K562 (cell line): ENCODE data around the gene B9D2. TPM values are rescaled to one million over a fixed set of nuclear protein-coding genes. Genes with fewer than 3 reads are reported as not detected.
A peak's percentile ranks its signal among the peaks of the same experiment; 100 is the strongest.

ENCODE experiments used
- ATAC-seq: fragments of 200-7000 bp; cut with Tn5 transposase; 3 replicates; pipeline ENCODE4 v1.9.1; 2020; ENCODE audit warnings: moderate library complexity
- BruUV-seq: library from RNA; stranded (reverse); fragments of 400-500 nt; replicated peaks from 2 replicates; lab custom pipeline; 2021; lab: Mats Ljungman, UMichigan
- CTCF ChIA-PET: fragments of 300-600 bp; formaldehyde crosslinking; extraction: SDS; loops from one replicate; lab custom pipeline; 2021; ENCODE audit warnings: low intra/inter-chr PET ratio; lab: Yijun Ruan, JAX
- POLR2A ChIA-PET: fragments of 300-600, 350-650 bp; sonication (Branson Sonifier 250); formaldehyde crosslinking; extraction: SDS; loops from one replicate; lab custom pipeline; 2021; ENCODE audit warnings: antibody characterized with exemption, inconsistent platforms; lab: Yijun Ruan, JAX
- DNase-seq, 4 experiments: peaks; one replicate each; pipeline versions ENCODE4 v3.0.0 to v3.0.0-alpha.2; 2011 to 2018; ENCODE audit warnings: low spot score in 3 of 4, mixed read lengths in 3 of 4; ENCODE audit errors: extremely low read depth in 1 of 4
- FAIRE-seq: peaks from 2 replicates; lab custom pipeline; 2011; peaks lifted over from hg19 to GRCh38; lab: Jason Lieb, UNC
- H2AFZ ChIP-seq: 2 replicates; pipeline ENCODE4 v1.6.0; 2011; ENCODE audit warnings: low read depth, low read length, control low read depth, inconsistent platforms
- H3K27ac ChIP-seq: fragments of 200-600 bp; 3 replicates; pipeline ENCODE4 v1.8.0; 2011; ENCODE audit warnings: low read depth, mild to moderate bottlenecking, control low read depth, inconsistent platforms, low read length, moderate library complexity, mixed read lengths; ENCODE audit errors: extremely low read depth
- H3K27me3 ChIP-seq, 2 experiments: fragments of 300-600 bp in 1 of 2; 2 replicates in 1 of 2; 3 replicates in 1 of 2; pipeline versions ENCODE4 v1.6.0 to v1.8.0; 2011; ENCODE audit warnings: inconsistent platforms in 2 of 2, low read length in 2 of 2, mild to moderate bottlenecking in 1 of 2, mixed read lengths in 1 of 2, moderate library complexity in 1 of 2; ENCODE audit not compliant: control insufficient read depth in 2 of 2, insufficient read depth in 2 of 2
- H3K36me3 ChIP-seq: fragments of 300-600 bp; 3 replicates; pipeline ENCODE4 v1.8.0; 2011; ENCODE audit warnings: mild to moderate bottlenecking, low read length, inconsistent platforms; ENCODE audit not compliant: control insufficient read depth, insufficient read depth
- H3K4me1 ChIP-seq, 2 experiments: fragments of 200-600 bp in 1 of 2; replicated peaks in 1 of 2; 2 replicates in 1 of 2; 3 replicates in 1 of 2; pipeline versions ENCODE4 v1.5.1 to v1.8.0; 2011; ENCODE audit warnings: inconsistent platforms in 2 of 2, low read length in 2 of 2, mild to moderate bottlenecking in 1 of 2, mixed read lengths in 1 of 2, moderate library complexity in 1 of 2; ENCODE audit not compliant: control insufficient read depth in 2 of 2, insufficient read depth in 2 of 2
- H3K4me2 ChIP-seq: 2 replicates; pipeline ENCODE4 v1.6.1; 2011; ENCODE audit warnings: low read length, control low read depth, inconsistent platforms, mixed read lengths; ENCODE audit not compliant: insufficient read depth
- H3K4me3 ChIP-seq: fragments of 200-600 bp; sonication (generic), shearing (Covaris generic); 2 replicates; pipeline ENCODE4 v1.5.1; 2016; ENCODE audit warnings: control low read depth, inconsistent platforms
- H3K79me2 ChIP-seq: fragments of 200-600 bp; 3 replicates; pipeline ENCODE4 v1.8.0; 2011; ENCODE audit warnings: low read length, inconsistent platforms; ENCODE audit not compliant: control insufficient read depth, insufficient read depth
- H3K9ac ChIP-seq, 2 experiments: 2 replicates each; pipeline versions ENCODE4 v1.6.0 to v1.6.1; 2011; ENCODE audit warnings: low read depth in 2 of 2, low read length in 2 of 2, control low read depth in 1 of 2, inconsistent platforms in 1 of 2, mild to moderate bottlenecking in 1 of 2, mixed read lengths in 1 of 2; ENCODE audit not compliant: insufficient read depth in 1 of 2
- H3K9me1 ChIP-seq: one replicate; pipeline ENCODE4 v1.6.0; 2011; ENCODE audit warnings: inconsistent platforms, mild to moderate bottlenecking, low read length, moderate library complexity; ENCODE audit not compliant: control insufficient read depth, insufficient read depth
- H3K9me3 ChIP-seq: replicated peaks from 2 replicates; pipeline ENCODE4 v1.5.1; 2011; ENCODE audit warnings: low read depth, low read length, inconsistent platforms; ENCODE audit not compliant: control insufficient read depth, insufficient read depth
- H4K20me1 ChIP-seq: replicated peaks from 2 replicates; pipeline ENCODE4 v1.6.1; 2011; ENCODE audit warnings: low read length, inconsistent platforms, mixed read lengths; ENCODE audit not compliant: control insufficient read depth, insufficient read depth
- CHCHD3 ChIP-seq: fragments of 250-450 bp; sonication (Bioruptor Pico); IDR thresholded peaks from 2 replicates; pipeline ENCODE4 v2.1.2; 2022; ENCODE audit warnings: mild to moderate bottlenecking
- CHD1 ChIP-seq: fragments of 200-600 bp; sonication (generic); IDR thresholded peaks from one replicate; pipeline ENCODE4 v1.6.1; 2012; ENCODE audit warnings: mild to moderate bottlenecking, moderate library complexity, low read length, inconsistent platforms
- CREM ChIP-seq: IDR thresholded peaks from 2 replicates; pipeline ENCODE4 v1.6.1; 2014; ENCODE audit warnings: antibody characterized with exemption, low read depth
- E2F6 ChIP-seq, 2 experiments: IDR thresholded peaks; 2 replicates each; pipeline ENCODE4 v1.6.1; 2011; ENCODE audit warnings: borderline replicate concordance in 1 of 2, control low read depth in 1 of 2, low read depth in 1 of 2, low read length in 1 of 2, mild to moderate bottlenecking in 1 of 2, mixed read lengths in 1 of 2, moderate library complexity in 1 of 2; ENCODE audit not compliant: insufficient read depth in 1 of 2, insufficient read length in 1 of 2, poor library complexity in 1 of 2, severe bottlenecking in 1 of 2; ENCODE audit errors: extremely low read depth in 1 of 2
- IFI16 ChIP-seq: fragments of 250-450 bp; sonication (Bioruptor Pico); IDR thresholded peaks from 2 replicates; pipeline ENCODE4 v2.1.2; 2022; ENCODE audit warnings: mild to moderate bottlenecking, inconsistent platforms
- MITF ChIP-seq: IDR thresholded peaks from 2 replicates; pipeline ENCODE4 v1.6.1; 2014; ENCODE audit warnings: antibody characterized with exemption
- NKRF ChIP-seq: fragments of 450-650 bp; IDR thresholded peaks from 2 replicates; pipeline ENCODE4 v1.6.1; 2016; ENCODE audit warnings: borderline replicate concordance
- PTRF ChIP-seq: fragments of 450-650 bp; IDR thresholded peaks from 2 replicates; pipeline ENCODE4 v1.6.1; 2016; ENCODE audit warnings: mild to moderate bottlenecking, missing genetic modification characterization, missing compliant biosample characterization
- RB1 ChIP-seq: fragments of 450-650 bp; IDR thresholded peaks from 2 replicates; pipeline ENCODE4 v1.6.1; 2017; ENCODE audit warnings: low read depth, mild to moderate bottlenecking
- SAP30 ChIP-seq: fragments of 200-600 bp; sonication (generic); IDR thresholded peaks from 2 replicates; pipeline ENCODE4 v1.6.1; 2012; ENCODE audit warnings: borderline replicate concordance, low read depth, mild to moderate bottlenecking, moderate library complexity, low read length, control low read depth, inconsistent platforms; ENCODE audit not compliant: insufficient read depth, poor library complexity, severe bottlenecking
- SMAD1 ChIP-seq: fragments of 150-350 bp; IDR thresholded peaks from 2 replicates; pipeline ENCODE4 v1.6.1; 2014; ENCODE audit warnings: low read length, low read depth; ENCODE audit not compliant: partially characterized antibody
- SMARCA4 ChIP-seq: fragments of 450-650 bp; IDR thresholded peaks from 2 replicates; pipeline ENCODE4 v1.6.1; 2016
- ZNF143 ChIP-seq: sonication (generic); formaldehyde crosslinking; IDR thresholded peaks from 2 replicates; pipeline ENCODE4 v1.9.0; 2022; ENCODE audit warnings: mild to moderate bottlenecking, missing genetic modification reagents
- ZNF175 ChIP-seq: fragments of 200-800 bp; sonication (Bioruptor generic); IDR thresholded peaks from 2 replicates; pipeline ENCODE4 v1.6.1; 2016; ENCODE audit warnings: low read depth, mild to moderate bottlenecking, missing genetic modification characterization, missing compliant biosample characterization
- ZNF586 ChIP-seq: fragments of 450-650 bp; formaldehyde crosslinking; conservative IDR thresholded peaks from 2 replicates; pipeline ENCODE4 v1.4.0; 2020; ENCODE audit warnings: mild to moderate bottlenecking, moderate library complexity
- WGBS: fragments of 100-300 bp; shearing (Covaris generic); methylation state at CpG from one replicate; pipeline ENCODE4 v1.1.6; 2016; ENCODE audit warnings: low coverage, mixed read lengths; ENCODE audit not compliant: insufficient coverage; ENCODE audit errors: missing lambda C conversion rate; 5-methylcytosine and 5-hydroxymethylcytosine counted together
- in situ Hi-C: fragments of 300-500 bp; cut with MboI; formaldehyde crosslinking; loops from 4 replicates; pipeline ENCODE4 v1.15.0; 2018; ENCODE audit warnings: inconsistent platforms, mixed read lengths
- intact Hi-C: fragments of 100-400 bp; cut with micrococcal nuclease; formaldehyde crosslinking; loops from 2 replicates; pipeline ENCODE4 v1.14.2; 2022
- polyA plus RNA-seq, 8 experiments: library from polyadenylated mRNA; depleted of rRNA in 4 of 8; stranded (reverse) in 5 of 8; unstranded in 3 of 8; fragments of >200 nt; fragmentation: Nextera tagmentation in 2 of 8; fragmentation: Illumina TruSeq in 1 of 8; extraction: Ambion mirVana in 2 of 8; extraction: Trizol in 1 of 8; gene quantifications; 2 replicates each; pipeline versions ENCODE4 v1.2.1 to v1.2.3, GENCODE V29; 2011 to 2014; ENCODE audit warnings: inconsistent platforms in 1 of 8, missing spikeins in 1 of 8
- total RNA-seq, 7 experiments: library from RNA; depleted of rRNA in 6 of 7; stranded (reverse); fragments of >200 nt in 6 of 7; fragmentation: Illumina TruSeq in 2 of 7; extraction: Trizol in 2 of 7; gene quantifications; 2 replicates each; pipeline versions ENCODE4 v1.2.1 to v1.2.3, GENCODE V29; 2011 to 2021; ENCODE audit warnings: low replicate concordance in 1 of 7

B9D2 gene
- total and polyA plus RNA-seq, 9 of the 15 experiments (the other 6 are each of a cell fraction or from before 2014, with no cell fraction given), result 0.83 to 6.9 (median 2.8) TPM

- no peak overlapping the region for H2AFZ ChIP-seq
- H3K4me2 ChIP-seq, result no peak overlapping the region
- peaks cover 9% of the 10 kb centered on the region for H3K9me1 ChIP-seq
- no TSS peak for BruUV-seq
- H4K20me1 ChIP-seq, result peaks cover 6% of the 10 kb centered on the region; the same call in 1 of the 2 replicates
- peak overlapping the region; percentile 95; the same call in 1 of the 3 replicates for H3K27ac ChIP-seq
- peak overlapping the region in 1 of 2 experiments; percentile 92; a peak in 1 of 4 replicates for H3K9ac ChIP-seq
- no peaks in the 10 kb centered on the region; the same call in 1 of the 2 replicates for H3K9me3 ChIP-seq
- no peaks in the 10 kb centered on the region for H3K27me3 ChIP-seq
- in situ Hi-C loops (loop anchor here (25.0 kb wide), 1 partner anchor 241 kb away; no protein-coding TSS in a partner anchor), intact Hi-C loops (loop anchor here (5.0 to 10.0 kb wide), 2 partner anchors 116 to 243 kb away; partner anchors contain the start of gene DMAC2)
- DNase-seq (peak; percentile 65 to 77 (median 68)), FAIRE-seq (peak; percentile 88), ATAC-seq (peak; percentile 43)
- WGBS, result 31% methylated on average over 10 of the region's 10 CpGs
- peaks cover 34% of the 10 kb centered on the region for H3K79me2 ChIP-seq
- ChIA-PET POLR2A (interaction anchor here (0.6 to 1.2 kb wide), 5 partner anchors 11 to 572 kb away, joined by 3 to 7 read pairs (median 4); partner anchors contain the start of gene CCDC97), CTCF (no interaction called here)
- H3K4me1 ChIP-seq, result peaks cover 52 to 63% of the 10 kb centered on the region in 2 experiments
- peaks cover 79% of the 10 kb centered on the region for H3K36me3 ChIP-seq
- no peak overlapping the region for H3K4me3 ChIP-seq
- TF ChIP-seq E2F6 (IDR thresholded peaks at IDR 0.05; ENCODE audit: borderline replicate concordance in 1 of 2, extremely low read depth in 1 of 2, insufficient read depth in 1 of 2, insufficient read length in 1 of 2, low read depth in 1 of 2, low read length in 1 of 2, poor library complexity in 1 of 2, severe bottlenecking in 1 of 2), result no peak
- TF ChIP-seq NKRF, result no peak
- no peak for TF ChIP-seq SMAD1
- no peak for TF ChIP-seq PTRF (tag)
- no peak for TF ChIP-seq ZNF586 (CRISPR knock-in tag)
- no peak for TF ChIP-seq IFI16
- TF ChIP-seq ZNF175 (CRISPR knock-in tag), result no peak
- peak; percentile 96 for TF ChIP-seq CREM
- TF ChIP-seq CHCHD3, result no peak
- no peak for TF ChIP-seq CHD1
- TF ChIP-seq SMARCA4, result peak; percentile 48; the same call in 1 of the 2 replicates
- TF ChIP-seq RB1, result peak; percentile 53; the same call in 1 of the 2 replicates
- no peak for TF ChIP-seq ZNF143 (CRISPR knock-in tag)
- TF ChIP-seq MITF, result no peak
- no peak for TF ChIP-seq SAP30
Observed at GRCh38 chr19:41321600-41322270, 42.2 kb downstream of the B9D2 start.
